SK-N-DZ (cell line): ENCODE data around the gene AGPAT2.
"Not testable (repeated sequence)": the region's sequence is repeated elsewhere in the genome, so short reads cannot be mapped to it uniquely, and the experiment has no call there.

ENCODE experiments used
- DNase-seq: peaks from one replicate; pipeline ENCODE4 v3.0.0-alpha.2; 2015; ENCODE audit warnings: low spot score

AGPAT2 gene

DNA sequence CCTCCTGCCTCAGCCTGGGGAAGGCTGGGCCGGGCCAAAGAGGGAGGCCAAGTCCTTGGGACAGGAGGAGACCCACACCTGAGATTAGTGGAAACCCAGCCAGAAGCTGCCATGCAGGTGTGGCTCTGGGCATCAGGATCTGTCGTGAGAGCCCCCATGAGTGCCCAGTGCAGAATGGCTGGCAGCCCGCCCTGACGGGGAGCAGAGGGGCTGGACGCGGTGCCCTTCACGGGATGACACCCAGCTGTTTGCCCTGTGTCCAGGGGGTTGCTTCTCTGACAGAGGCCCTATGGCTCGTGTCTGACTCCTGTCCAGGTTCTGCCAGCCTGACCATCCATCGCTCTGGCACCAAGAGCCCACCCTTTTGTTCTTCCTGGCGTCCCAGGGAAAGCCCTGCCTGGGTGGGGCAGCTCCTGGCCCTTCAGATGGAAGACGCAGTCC lies 33.7 kb upstream of the AGPAT2 start:
- DNase-seq, result no peak

DNA sequence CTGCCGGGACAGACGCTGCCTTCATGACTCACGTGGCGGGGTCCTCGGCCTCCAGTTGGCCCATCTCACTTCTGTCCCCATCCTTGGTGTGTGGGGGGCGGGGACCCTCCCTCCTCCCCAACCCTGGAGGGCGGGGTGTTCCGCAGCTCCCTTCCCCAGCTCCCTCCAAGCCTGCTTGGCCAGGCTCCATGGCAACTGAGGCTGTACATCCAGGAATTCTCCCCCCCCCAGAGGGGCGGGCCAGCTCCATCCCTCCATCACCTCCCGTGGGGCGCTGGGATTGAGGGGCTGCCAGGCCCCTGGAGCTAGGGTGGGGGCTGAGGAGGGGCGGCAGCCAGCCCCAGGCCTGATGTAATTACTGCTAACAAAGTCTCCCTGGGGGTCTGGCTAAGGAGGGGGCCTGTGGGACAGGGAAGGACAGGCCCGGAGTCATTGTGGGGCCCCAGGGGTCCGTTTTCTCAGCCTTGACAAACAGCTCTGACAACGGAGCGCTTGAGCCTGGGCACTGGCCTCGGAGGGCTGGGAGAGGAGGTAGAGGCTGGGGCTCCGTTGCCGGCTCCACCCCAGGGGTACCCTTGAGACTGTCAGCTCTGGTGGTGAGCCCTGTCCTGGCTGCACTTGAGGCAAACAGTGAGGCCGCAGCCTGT lies 33.1 kb upstream of the AGPAT2 start:
- DNase-seq, result peak; percentile 86

DNA sequence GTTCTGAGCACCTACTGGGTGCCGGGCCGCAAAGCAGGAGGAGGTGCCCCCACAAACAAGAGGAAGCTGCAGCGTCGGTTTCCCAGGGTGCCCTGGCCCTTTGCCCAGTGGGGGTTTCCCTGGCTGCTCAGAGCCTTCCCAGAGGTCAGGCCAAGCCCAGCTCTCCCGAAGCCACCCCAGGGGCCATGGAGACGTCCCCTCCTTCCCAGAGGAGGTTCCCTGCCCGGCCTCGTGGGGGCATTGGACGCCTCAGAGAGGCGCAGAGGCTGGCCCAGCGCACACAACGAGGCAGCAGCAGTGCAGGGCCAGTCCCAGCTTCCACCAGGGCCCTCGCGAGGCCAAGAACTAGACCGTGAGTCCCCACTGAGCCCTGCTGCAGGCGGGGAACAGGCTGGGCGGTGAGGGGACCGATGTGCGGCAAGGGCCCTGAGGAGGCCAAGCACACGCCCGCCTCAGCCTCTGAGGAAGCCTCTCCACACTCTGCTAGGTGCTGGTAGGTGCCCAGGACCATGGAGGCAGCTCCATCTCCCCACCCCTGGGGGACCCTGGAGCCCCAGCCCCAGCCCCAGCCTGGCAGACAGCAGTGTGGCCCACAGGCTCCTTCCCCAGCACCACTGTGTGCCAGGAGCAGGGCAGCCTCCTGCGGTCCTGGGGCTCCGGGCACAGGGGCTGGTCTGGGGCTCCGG lies 32.1 kb upstream of the AGPAT2 start:
- DNase-seq, result no peak

DNA sequence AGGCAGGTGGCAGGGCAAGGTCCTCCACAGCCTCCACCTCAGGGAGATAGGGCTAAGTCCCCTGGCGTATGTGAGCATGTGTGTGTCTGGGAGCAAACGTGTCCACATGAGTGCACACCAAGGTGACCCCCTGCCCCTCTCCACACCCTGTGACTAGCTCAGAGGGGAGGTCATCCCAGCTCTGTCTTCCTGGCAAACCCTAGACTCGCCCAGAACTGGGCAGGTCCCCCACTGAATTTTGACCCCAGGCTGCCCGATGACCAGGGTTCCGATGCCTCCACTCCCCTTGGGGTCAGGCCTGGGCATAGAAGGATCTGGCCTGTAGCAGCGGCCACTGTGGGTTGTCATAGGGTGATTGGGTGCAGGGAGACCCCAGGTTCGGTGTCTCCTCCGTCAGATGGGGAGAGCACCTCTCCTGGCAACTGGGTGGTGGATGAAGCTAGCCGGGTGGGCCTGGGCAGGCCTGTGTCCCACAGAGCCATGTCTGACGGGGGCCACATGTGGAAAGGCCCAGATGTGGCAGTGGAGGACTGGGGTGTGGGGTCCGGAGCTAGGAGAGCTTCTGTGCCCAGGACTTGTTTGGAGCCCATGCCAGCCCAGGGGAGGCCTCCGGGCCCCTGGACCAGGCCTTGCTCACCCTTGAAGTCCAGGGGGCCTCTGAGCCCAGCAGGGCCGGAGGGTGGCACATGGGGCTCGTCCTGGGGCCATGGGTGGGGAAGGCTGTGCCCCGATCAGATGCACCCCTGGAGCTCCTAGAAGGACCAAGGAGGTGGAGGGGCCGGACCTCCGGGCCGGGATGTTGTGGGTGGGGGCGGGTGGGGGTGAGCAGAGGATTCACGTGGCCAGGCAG lies 31.3 kb upstream of the AGPAT2 start:
- no peak for DNase-seq

DNA sequence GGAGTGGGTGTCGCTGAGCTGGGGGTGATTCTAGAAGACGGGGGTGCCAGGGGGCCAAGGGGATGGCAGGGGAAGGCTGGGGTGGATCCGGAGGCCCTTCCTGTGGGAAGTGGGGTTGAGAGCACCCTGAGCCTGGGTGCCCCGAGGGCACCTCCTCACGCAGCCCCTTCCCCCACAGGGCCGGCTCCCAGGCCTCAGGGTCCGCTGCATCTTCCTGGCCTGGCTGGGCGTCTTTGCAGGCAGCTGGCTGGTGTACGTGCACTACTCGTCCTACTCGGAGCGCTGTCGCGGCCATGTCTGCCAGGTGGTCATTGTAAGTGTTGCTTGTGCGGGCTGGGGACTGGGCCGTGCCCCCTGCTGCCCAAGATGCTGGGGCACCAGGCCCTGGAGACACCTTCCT lies 30.1 kb upstream of the AGPAT2 start:
- no peak for DNase-seq

DNA sequence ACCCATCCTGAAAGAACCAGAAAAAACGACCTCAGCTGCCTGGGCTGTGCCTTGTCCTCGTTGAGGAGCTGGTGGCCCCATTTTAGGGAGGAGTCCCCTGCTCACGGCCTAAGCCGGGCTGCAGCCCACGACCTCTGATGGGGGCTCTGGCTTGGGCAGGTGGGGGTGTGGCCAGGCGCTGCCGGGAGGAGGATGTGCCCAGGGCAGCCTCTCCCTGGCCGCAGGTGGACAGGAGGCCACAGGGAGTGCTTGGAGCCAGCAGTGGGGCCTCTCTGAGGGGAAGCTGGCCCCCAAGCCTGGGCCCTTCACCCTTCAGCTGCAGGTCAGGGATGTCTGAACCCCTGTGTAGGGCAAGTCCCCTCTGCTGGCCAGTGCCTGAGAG lies 27.6 kb upstream of the AGPAT2 start:
- no peak for DNase-seq

DNA sequence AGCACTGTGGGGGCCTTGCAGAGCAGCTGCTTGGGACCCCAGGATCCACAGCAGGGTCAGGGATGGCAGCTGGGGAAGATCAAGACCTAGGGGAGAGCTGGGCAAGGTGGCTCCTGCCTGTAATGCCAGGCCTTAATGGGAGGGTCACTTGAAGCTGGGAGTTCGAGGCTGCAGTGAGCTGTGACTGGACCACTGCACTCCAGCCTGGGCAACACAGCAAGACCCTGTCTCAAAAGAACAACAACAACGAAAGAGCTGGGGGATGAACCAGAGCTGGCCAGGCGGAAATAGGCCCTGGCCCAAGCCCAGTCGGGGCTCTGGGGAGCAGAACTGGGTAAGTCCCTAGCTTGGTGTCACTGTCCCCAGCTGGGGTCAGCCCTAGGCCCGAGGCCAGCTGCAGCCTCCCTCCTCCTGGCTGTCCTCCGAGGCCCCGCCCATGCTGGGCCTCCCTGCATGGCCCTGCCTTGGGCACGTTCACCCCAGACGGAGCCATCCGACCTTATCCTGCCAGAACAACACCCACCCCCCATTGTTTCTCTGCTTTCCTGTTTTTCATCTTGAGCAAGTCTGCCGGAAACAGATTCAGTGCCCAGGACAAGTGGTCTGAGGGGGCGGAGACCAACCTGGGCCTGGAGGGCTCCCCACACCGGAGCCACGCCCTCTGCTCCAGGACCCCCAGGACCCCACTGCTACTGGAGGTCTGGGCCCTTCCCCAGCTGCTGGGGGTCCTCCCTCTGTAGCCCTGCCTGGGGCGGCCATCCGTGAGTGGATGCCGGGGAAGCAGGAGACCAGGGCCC lies 27.0 kb upstream of the AGPAT2 start:
- no peak for DNase-seq

DNA sequence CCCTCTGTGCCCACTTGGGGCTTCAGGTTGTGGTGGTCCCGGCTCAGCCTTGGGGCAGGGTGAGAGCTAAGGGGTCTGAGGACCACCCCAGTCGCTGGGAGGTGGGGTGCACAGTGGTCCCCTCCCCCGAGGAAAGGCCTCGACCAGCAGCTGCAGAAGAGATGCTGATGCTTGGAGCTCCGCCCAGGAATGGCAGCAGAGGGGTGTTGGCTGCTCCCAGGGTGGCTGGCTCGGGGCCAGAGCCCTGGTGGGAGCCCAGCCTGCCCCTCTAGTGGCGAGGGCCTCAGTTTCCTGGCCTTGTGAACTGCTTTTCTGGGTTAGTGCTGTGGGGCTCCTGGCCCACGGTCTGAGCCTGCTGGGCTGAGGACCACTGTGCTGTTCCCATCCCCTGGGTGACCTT lies 26.3 kb upstream of the AGPAT2 start:
- no peak for DNase-seq

DNA sequence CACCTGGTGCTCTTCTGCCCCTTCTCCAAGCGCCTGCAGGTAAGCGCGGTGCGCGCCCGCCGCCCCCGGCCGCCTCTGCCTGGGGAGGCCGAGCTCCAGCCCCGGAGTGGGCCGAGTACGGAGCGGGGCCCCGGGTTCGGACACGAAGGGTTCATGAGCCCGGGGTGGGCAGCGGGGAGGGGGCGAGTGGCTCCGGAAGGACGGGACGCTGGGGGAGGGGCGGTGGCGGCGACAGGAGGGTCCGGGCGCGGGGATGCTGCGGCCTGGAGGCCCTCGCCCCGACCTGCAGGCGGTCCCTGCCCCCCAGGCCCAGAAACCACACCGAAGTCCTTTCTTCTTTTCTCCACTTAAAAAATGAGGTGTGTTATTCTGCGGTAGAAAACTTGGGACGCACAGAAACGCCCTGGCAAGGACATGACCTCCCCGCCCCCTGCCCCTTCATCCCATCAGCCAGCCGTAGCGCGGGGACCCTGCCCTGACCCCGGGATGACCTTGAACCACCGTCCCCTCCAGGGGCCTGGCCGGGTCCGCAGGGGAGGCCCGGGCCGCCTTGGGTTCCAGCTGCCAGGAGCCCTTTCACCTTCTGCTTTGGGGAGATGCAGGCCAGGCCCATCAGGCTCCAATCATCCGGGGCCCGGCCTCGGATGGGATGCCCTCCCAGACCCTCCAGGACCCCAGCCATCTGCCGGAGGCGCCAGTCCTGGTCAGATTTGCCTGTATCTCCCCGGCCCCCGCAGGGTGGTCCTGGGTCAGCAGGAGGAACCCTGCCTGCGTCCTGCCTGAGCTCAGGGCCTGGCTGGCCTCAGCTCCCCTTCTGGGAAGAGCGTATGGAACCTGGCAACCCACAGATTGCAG lies 25.7 kb upstream of the AGPAT2 start:
- DNase-seq, result no peak

DNA sequence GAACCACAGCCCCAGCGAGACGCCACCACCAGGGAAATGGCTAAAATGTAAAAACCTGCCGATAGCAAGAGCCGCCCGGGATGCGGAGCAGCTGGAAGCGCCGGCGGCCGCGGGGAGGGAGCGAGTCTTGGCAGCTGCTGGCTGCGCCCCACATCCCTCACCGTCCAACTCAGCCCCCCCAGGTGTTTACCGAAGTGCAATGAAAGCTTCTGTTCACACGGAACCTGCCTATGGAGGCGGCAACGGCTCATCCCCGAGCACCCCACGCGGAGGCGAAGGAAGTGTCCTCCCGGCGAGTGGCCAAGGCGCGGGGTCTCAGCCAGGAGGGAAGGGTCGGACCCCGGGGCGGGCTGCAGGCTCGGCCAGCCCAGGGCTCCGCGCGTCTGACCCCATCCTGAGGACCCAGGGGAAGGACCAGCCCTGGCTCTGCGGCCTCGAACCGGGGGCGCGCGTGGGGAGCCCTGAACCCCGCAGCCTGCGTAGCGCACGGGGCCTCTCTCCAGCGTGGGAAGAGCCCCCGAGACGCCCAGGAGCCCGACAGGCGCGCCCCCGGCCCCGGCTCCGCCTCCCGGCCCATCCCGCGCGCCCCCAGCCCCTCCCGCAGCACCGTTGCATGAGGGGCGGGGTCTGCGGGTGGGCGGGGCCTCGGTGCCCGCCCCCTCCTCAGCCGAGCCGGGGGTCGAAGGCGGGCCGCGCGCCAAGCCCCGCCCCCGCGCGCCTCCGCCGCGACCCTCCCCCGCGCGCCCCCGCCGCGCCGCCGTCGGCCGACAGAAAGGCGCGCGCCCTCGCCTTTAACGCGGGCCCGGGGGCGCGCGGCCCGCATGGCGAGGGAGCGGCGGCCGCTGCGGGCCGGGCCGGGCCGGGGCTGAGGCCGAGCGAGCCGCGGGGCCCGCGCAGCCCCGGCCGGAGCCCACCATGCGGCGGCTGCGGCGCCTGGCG lies 24.8 kb upstream of the AGPAT2 start, which contains the start of gene DIPK1B:
TSS of gene DIPK1B (plus strand) at position 822 of the 939 bp plus-strand sequence. CDS start at position 916, 94 bp downstream.
- DNase-seq, result peak; percentile 66

DNA sequence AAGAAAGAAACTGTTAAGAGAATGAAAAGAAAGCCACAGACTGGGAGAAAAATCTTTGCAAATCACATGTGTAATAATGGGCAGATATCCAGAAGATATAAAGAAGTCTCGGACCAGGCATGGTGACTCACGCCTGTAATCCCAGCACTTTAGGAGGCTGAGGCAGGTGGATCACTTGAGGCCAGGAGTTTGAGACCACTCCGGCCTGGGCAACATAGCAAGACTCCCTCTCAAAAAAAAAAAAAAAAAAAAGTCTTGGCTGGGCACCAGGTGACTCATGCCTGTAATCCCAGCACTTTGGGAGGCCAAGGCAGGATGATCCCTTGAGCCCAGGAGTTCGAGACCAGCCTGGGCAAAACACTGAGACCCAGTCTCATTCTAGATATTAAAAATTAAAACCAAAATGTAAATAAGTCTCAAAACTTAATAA lies 24.0 kb upstream of the AGPAT2 start:
- not testable (repeated sequence) for DNase-seq

DNA sequence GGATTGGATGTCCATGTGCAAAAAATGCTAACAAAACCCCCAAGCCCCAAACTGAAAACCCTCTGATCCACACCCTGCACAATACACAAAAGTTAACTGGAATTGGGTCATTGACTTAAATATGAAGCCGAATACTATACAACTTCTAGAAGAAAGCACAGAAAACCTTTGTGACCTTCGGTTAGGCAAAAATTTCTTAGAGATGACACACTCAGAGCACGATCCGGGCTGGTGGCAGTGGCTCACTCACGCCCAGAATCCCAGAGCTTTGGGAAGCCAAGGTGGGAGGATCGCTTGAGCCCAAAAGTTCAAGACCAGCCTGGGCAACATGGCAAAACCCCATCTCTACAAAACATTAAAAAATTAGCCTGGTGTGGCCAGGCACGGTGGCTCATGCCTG lies 23.3 kb upstream of the AGPAT2 start:
- DNase-seq, result no peak

DNA sequence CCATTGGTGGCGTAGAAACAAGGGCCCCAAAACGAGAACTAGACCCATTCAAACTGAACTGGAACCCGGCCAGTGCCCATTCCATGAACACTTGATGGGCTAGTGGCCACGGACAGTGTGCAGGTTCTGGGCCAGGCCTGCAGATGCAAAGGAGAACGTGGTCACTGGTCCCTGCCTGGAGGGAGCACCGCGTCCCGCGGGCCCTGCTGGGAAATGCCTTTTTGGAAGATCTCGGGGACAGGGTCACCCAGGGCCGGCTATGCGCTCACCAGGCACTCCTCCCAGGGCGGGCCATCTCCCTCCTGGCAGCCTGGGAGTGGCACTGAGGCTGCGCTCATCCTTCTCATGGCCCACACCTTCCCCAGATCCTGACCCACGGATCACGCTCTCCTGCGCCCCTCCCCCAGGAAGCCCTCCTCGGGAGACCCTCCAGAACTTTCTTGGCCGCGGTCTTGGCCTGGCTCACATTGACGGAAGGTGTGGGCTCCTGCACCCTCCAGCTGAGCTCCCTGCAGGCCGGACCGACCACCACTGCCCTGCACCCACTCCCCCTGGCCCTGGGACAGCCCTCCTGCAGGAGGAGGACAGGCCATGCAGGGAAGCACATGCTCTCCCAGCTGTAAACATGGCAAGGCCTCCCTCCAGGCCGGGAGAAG lies 22.3 kb upstream of the AGPAT2 start:
- DNase-seq, result no peak

DNA sequence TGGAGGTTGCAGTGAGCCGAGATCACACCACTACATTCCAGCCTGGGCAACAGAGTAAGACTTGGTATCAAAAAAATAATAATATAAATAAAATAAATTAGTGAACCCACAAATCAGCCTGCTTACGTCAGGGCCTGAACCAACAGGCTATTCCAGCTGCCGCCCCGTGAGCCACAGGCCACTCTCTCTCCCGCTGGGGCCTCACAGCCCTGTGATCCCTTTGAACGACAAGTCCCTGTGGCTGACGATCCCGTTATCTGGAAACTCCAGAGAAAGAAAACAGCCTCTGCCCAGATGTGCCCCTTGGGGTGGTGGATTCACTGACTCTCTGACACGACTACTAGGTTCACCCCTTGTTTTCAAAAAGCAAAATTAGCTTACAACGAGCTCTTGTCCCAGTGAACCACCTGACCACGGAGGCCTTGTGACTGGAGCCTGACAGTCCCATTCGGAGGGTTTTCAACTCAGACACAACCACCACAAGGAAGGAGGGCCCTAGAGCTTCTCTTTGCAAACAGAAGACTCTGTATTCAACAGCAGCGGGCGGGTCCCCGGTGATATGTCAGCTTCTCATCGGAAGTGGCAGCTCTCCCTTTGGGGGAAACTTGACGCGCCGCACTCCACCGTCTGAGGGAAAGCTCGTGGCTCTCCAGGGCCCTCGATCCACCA lies 20.7 kb upstream of the AGPAT2 start:
- no peak for DNase-seq

DNA sequence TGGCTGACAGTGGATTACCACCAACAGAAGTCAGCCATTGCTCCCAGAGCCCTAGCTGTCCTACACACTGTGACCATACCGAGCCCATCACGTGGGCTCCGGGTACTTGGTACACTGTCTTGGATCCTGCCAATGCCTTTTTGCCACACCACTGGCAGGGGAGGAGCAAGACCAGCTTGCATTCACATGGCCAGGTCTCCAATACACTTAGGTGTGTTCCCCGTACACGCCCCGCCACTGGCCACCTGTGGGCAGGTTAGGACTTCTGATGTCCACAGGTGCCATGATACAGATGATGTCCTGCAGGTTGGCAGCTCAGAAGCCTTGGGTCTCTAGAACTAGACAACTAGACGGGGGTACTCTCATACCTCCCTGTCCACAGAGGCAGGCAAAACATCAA lies 19.8 kb upstream of the AGPAT2 start:
- DNase-seq, result no peak

DNA sequence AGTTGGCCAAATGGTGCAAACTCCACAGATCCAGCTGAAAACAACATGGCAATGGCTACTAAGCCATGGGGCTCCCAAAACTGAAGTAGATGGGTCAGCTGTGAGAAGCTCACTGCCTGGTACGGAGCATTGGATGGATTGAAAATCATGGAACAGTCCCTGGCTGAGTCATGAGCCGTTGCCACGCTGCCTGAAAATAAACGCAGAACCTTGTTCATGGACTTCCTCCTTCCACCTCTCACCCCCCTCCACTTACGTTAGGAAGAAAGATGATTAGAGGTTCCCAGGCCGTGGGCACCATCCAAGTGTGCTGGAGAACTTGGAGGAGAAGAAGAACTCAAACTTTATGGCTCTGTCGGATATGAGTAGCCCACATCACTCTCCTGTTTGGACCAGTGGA lies 18.3 kb upstream of the AGPAT2 start:
- no peak for DNase-seq

DNA sequence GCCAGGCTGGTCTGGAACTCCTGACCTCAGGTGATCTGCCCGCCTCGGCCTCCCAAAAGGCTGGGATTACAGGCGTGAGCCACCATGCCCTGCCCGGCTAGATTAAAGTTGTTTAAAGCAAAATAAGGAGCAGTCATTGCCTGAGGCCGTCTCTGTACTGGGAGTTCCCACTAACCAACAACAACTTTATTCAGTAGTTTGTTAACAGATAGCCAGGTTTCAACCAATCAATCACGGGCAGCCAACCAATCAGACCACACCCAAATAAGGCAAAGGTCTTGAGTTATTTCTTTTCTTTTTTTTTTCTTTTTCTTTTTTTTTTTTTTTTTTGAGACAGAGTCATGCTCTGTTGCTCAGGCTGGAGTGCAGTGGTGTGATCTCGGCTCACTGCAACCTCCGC lies 17.5 kb upstream of the AGPAT2 start:
- DNase-seq, result not testable (repeated sequence)

DNA sequence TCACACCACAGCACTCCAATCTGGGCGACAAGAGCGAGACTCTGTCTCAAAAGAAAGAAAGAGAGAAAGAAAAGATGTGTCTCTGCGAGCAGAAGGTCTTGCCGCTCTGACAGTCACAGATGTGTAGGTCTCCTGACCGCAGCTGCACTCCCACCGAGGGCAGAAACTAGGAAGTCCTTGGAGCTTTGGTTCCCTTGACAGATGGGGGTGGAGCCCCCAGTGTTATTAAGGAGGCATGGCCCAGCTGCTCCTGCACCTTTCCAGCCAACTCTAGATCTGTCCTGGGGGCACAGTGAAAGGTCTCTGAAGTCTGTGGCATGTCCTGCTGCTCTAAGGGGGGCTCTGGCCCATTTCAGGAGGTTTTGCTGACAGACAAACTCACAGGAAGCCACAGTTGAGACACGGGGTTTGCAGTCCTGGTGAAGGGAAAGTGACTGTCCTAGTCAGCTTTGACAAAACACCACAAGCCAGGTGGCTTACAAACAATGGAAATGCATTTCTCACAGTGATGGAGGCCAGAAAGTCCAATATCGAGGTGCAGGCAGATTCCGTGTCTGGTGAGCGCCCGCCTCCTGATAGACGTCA lies 16.1 kb upstream of the AGPAT2 start:
- no peak for DNase-seq
